HG03521 (cell line): ENCODE results near the gene TMEM245.

Experiments used
- ATAC-seq: cut with Tn5 transposase; IDR thresholded peaks from one replicate; pipeline ENCODE4 v1.9.1; 2021; ENCODE audit warnings: mild to moderate bottlenecking, moderate library complexity; ENCODE audit not compliant: unreplicated experiment

The TMEM245 gene

GRCh38 chr9:109119439-109120203, at the start of gene TMEM245:
TSS of gene TMEM245 (minus strand) at chr9:109119947. CDS start at chr9:109119913, 34 bp downstream.
- ATAC-seq: peak; percentile 86

GRCh38 chr9:109168170-109168569, 48.4 kb upstream of the TMEM245 start:
- ATAC-seq: no peak

GRCh38 chr9:109167716-109168115, 48.0 kb upstream of the TMEM245 start:
- ATAC-seq: no peak

GRCh38 chr9:109166771-109167601, 47.2 kb upstream of the TMEM245 start, which contains the start of gene FRRS1L:
TSS of gene FRRS1L (minus strand) at chr9:109167249. CDS start at chr9:109167138, 111 bp downstream.
- no peak for ATAC-seq

GRCh38 chr9:109166171-109166770, 46.5 kb upstream of the TMEM245 start:
- ATAC-seq: no peak

GRCh38 chr9:109164042-109164441, 44.3 kb upstream of the TMEM245 start:
- ATAC-seq: no peak

- no peak for ATAC-seq
Measured at GRCh38 chr9:109163194-109163593, 43.4 kb upstream of the TMEM245 start.

- no peak for ATAC-seq
Measured at GRCh38 chr9:109162677-109163076, 42.9 kb upstream of the TMEM245 start.

GRCh38 chr9:109161471-109161870, 41.7 kb upstream of the TMEM245 start:
- no peak for ATAC-seq

- no peak for ATAC-seq
Measured at GRCh38 chr9:109159583-109159982, 39.8 kb upstream of the TMEM245 start.

GRCh38 chr9:109158651-109159050, 38.9 kb upstream of the TMEM245 start:
- ATAC-seq: no peak

- no peak for ATAC-seq
Measured at GRCh38 chr9:109156708-109157107, 37.0 kb upstream of the TMEM245 start.

GRCh38 chr9:109150925-109151545, 31.3 kb upstream of the TMEM245 start:
- ATAC-seq: no peak

- no peak for ATAC-seq
Measured at GRCh38 chr9:109149722-109150121, 30.0 kb upstream of the TMEM245 start.

GRCh38 chr9:109149089-109149488, 29.3 kb upstream of the TMEM245 start:
- ATAC-seq: no peak

- no peak for ATAC-seq
Measured at GRCh38 chr9:109145051-109145450, 25.3 kb upstream of the TMEM245 start.

- ATAC-seq: peak; percentile 98
Measured at GRCh38 chr9:109143881-109144562, 24.3 kb upstream of the TMEM245 start.

GRCh38 chr9:109141375-109141774, 21.6 kb upstream of the TMEM245 start:
- no peak for ATAC-seq

- ATAC-seq: no peak
Measured at GRCh38 chr9:109139851-109140250, 20.1 kb upstream of the TMEM245 start.

- no peak for ATAC-seq
Measured at GRCh38 chr9:109138421-109138820, 18.7 kb upstream of the TMEM245 start.
